Glomerular visceral epithelial cell (primary cell): ENCODE measurements around the gene SORCS3.

Source experiments
- DNase-seq: peaks from one replicate; pipeline ENCODE4 v3.0.0-alpha.2; 2016; ENCODE audit errors: extremely low spot score

Gene SORCS3

DNA sequence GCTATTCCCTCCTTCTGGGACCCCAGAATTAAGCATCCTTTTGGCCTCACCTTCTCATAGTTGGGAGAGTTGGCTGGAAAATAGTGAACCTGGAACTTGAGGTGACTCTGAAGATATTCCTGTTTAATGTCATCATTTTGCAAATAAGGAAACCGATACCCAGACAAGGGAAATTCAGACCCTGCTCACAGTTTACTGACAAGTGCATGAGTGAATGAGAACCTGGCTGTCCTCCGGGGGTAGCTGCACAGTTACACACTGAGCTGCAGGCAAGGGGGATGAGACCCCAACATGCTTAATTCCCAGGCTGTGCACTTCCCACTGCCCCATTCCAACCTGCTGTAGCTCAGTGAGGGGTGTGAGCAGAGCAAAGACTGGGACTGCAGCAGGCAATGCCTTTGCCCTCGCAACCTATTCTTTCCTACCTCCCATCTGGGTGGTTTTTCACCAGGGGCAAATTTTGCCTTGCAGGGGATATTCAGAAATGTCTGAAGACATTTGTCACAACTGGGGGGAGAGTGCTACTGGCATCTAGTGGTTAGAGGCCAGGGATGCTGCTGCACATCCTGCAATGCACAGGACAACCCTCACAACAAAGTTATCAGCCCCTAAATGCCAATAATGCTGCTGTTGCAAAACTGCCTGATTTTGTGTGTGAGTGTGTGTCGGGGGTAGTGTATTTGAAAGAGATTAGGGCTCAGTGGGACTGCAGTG lies 136.2 kb downstream of the SORCS3 start:
- no peak for DNase-seq

DNA sequence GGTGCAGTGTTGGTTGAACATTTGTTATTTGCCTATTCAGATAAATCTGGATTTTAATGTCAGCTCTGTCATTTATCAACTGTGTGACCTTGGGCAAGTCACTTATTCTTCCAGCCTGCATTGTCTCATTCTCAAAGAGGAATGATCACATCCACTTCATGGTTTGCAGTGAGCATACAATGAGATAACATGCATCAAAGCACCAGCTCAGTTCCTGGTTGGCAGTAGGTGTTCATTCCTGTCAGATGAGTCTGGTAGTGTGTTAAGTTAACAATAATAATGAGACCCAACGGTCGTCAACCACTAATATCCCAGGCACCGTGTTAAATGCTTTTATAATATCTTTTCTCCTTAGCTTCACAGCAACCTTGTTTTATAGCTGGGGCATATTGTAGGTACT lies 137.3 kb downstream of the SORCS3 start:
- DNase-seq = no peak

DNA sequence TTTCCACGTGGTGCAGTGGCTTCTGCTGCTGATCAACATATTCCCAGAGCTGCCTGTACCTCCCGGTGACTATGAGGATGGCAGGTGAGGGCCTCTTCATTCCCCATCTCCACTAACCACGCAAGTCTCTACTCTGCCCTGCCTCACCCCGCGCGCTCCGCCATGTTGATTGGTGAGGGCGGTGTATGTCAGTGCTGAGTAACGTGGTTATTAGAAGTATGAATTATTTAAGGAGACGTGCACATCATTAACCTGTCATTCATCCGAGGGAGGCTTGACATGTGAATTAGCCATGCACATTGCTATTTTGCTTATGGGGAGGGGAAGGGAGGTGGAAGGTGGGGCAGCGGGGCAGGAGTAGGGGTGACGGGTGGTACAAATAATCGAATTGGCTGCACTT lies 138.6 kb downstream of the SORCS3 start:
- no peak for DNase-seq

DNA sequence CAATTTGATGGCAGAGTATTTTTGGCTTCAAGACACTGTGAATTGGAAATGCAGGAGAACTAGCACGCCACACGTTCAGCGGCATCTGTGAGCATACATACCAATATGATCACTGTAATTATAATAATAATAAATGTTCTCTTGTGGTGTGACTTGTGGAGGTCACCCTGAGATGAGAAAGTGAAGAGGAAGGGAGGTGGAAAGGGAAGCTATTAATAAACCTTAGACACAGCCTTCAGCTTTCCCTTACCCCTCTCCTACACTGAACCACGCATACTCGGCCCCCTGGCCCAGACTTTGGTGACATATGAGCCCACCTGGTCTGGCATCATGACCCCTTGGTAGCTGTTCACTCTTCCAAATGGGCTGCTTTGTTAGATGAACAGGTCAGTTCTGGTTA lies 139.1 kb downstream of the SORCS3 start:
- DNase-seq = no peak

DNA sequence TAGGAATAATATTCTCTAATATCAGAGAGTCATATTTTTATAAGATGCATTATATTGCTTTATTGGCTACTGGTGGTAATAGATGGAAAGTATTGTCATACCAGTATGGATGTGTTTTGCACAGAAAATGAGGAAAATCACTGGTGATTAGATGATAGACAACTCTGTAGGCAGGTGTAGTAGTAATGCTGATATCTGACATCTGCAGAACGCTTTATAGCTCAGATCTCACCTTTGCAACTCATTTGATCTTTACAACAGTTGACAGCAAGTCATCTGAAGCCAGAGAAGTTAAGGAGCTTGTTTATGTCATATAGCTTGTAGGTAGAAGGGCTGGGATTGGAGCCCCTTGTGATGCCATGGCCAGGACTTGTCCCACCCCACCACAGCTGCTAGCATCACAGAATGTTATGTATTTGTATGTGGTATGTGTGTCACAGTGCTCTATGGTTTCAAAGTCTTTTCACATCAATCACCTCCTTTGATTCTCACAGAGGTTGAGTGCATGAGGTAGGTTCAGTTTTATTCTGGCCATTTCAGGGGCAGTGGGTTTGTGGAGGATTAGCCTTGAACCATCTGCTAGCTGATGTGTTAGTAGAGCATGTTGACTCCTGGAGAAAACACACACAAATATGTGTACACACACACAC lies 140.0 kb downstream of the SORCS3 start:
- DNase-seq = no peak

DNA sequence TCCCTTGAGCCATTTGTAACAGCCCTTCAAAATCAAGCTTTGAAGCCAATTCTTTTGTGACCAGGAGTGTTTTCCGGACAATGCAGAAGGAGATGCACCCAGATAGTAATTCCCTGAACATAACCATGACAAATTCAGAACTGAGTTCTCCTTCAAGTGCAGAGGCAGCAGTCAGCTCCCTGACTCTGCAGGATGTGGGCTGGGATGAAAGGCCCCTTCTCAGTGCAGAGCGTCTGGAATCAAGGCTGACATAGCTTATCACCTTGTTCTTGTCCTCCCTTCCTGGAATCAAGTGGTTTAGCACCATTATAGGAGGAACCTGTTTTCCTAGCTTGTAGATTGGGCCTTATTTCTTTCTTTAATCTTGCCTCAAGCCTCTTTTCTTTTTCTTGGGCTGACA lies 143.4 kb downstream of the SORCS3 start:
- no peak for DNase-seq

DNA sequence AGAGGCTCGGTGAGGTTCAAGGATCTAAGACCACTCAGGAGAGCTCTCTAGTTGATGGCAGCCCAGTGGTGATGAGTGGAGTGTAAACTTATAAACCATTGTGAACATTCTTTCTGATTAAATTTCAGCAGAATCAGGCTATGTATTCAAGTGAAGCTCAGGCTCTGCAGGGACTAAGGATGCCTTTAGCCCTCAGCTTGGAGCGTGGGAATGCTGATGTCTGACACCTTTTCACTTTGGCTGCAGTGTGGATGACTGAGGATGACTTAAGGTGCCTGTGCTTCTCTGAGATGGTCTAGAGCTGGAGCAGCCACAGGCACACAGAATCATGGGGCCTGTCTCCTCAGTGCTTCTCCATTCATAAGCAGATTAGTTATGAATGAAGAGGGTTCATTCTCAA lies 150.4 kb downstream of the SORCS3 start:
- no peak for DNase-seq

DNA sequence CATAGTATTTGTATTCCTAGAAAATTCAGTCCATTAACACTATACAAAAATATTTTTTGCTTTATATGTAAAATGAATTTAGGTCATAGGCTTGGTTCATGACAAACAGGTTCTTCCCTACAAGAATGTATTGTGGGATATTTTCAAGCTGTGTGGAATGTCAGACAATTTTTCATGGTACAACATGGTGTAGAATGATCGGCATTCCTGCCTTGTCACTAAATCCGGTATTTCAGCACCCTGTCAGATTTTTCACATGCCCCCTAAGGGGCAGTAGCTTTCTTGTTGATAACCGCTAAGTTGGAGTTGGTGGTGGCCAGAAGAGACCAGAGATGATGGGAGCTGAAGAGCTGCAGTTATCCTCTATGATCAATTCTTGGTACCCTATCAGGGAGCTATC lies 154.3 kb downstream of the SORCS3 start:
- no peak for DNase-seq

DNA sequence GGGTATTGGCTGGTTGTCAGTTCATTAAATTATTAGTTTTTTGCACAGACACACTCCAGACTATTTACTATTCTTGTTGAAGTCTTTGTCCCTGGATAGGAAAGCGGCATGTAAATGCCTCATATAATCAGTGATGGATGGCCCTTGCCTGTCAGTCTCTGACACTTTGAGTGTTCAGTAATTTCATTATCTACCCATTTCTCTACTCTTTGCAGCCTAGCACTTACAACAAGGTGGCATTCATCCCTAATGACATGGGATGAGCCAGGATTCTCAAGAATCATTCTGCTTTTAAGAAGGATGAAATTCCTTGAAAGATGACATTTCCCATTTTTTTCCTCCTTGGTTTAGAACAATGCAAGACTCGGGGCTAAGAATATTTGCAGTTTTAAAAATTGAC lies 155.7 kb downstream of the SORCS3 start:
- no peak for DNase-seq

DNA sequence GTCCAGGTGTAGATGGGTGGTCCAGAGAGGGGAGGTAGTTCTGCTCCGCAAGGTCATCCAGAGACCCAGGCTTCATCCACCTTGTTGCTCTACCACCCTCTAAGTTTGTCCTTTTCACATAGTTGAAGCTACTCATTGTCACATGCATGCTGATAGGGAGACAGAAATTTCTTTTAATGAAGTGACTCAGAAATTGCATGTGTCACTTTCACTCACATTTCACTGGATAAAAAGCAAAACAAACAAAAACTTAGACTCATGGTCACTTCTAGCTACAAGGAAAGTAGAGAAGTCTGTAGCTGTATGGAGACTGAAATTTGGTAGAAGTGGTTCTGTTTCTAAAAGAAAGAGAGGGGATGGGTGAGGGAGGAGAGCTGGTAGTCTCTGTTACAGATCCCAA lies 161.9 kb downstream of the SORCS3 start:
- no peak for DNase-seq

DNA sequence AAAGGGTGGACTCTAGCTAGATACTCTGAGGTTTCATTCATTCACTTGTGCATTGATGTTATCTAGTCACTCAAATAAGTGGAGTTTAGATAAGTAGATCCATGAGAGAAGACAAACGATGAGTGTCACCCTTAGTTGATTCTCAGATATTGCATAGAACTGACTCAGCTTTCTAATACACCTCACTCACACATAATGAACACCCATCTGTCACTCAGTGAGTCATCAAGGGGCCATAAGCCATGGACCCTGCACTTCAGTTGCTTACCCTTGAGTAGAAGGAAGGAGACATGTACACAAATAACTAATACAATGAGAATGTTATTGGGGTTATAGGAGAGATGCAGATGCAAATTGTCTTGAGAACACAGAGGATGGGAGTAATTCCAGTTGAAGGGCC lies 163.8 kb downstream of the SORCS3 start:
- DNase-seq = no peak

DNA sequence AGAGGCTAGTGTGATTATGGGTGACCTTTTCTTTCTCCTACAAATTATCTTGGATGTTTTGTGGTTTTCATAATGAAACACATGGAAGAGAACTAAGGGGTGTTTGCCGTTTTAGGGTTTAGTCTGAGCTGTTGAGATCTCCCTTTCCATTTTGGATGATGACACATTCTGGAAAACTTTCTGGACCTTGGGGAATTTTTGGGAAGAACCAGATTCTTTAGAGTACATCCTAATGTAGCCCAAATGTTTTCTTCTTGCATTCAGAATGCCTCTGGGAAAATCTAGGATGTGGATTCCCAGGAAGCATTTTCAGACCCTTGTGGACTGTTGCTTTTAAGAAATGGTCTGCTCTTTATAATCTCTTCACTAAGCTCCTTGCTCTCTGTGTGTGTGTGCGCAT lies 165.7 kb downstream of the SORCS3 start:
- DNase-seq = no peak

DNA sequence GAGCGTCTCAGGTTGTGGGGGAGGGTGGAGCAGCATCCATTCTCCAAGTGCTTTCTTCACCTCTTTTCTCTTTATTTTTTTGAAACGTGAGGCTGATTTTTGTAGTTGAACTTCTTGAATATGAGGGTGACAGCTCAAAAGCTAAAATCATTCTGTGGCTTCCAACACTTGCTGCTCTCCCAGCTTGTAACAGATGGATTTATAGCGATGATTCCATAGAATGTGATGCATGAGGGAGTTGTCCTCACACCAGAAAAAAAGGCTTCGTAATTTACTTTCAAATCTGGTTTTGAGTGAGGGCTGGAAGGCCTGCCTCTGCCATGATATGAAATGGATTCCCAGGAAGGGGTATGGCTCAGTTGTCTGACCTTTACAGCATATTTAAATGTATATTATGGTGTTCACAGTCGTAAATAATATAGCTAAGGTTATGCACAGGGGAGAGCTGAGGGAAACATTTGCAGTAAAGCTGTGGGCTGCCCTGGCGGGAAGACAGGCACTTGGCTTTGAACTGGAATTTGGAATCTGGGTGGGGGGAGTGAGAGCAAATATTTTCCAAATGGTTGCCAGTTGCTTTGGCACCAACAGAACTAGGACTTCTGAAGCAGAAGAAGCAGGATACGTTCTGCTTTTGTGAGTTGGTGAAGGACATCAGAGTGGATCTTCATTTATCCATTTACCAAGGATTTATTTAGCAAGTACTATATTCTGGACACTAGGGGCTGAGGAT lies 166.7 kb downstream of the SORCS3 start:
- no peak for DNase-seq

DNA sequence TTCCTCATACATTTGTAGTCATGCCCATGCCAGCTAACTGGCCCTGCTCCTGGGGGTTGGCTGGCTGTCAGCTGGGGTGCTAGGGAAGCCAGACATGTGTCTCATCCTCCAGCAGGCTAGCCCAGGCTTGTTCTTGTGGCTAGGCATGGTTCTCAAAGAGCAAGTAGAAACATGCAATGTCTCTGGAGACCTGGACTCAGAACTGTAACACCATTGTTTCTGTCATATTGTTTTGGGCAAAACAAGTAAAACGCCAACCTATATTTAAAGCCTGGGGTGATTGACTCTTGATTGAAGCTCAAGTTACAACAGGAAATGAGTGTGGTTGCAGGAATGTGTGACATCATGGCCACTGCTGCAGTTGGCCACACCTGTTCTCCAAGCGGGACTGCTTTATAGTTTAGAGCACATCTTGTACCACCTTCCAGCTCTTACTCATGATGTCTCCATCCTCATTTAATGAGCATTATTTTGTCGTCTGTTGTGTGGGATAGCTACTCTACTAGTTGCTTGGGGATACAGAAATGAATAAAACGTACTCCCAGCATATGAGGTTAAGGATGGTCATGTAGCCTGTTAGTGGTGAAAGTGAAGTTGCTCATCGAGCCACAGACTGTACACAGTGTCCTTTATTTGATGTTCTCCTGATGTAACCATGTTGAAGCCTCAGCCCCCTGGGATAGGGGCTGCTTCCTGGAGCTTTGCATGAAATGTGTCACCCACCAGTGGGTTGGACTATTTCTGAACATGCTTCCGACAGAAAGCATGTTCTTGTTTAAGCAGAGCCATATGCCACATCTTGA lies 168.4 kb downstream of the SORCS3 start:
- DNase-seq = peak; percentile 71

DNA sequence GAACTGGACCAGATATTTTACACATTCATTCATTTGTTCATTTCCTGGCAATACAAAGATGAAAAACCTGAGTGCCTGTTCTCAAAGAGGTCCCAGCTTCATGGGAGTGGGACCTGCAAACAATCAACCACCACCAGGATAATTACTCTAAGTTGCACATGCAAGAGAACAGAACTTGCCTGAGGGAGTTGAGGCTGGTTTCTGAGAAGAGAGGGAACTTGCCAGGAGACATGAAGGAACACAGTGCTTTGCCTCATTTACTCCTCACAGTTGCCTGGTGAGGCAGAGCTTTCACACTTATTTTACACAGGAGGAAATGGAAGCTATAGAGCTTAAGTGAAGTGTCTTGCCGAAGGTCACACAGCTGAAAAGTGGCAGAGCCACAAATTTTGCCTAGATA lies 170.1 kb downstream of the SORCS3 start:
- DNase-seq = no peak

DNA sequence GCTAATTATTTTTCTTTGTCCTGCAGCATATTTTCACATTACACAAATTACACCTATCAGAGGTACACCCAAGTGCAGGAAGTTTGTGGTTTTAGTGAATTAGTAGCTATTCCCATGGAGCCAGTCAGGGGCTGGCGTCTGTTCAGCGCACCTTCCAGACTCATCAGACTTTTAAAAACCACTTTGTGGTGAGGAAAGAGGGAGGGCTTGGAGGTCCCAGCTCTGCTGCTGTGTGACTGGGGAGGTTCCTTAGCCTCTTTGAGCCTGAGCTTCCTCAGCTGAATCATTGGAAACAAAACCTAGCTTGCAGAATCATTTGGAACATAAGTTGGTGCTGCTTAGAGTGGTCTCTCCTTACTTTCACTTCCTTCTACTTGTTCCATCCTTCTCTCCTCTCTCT lies 175.4 kb downstream of the SORCS3 start:
- DNase-seq = peak; percentile 69

DNA sequence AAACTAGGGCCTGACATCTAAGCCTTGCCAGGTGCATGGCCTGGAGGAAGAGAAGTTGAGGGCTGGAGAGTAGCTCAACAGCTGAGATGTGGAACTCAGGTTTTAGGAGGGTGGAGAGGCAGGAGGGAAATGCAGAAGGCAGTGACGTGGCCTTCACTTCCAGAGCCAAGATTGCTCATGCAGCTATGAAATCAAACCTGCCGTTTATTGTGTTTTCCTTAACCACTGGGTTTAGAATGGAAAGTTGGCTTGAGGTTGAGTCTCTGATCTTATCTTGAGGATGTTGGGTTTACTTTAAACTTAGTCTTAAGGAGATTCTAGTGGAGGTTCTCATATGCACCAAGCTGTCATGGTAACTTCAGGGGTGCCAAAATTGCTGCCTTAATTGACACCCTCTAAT lies 178.6 kb downstream of the SORCS3 start:
- no peak for DNase-seq

DNA sequence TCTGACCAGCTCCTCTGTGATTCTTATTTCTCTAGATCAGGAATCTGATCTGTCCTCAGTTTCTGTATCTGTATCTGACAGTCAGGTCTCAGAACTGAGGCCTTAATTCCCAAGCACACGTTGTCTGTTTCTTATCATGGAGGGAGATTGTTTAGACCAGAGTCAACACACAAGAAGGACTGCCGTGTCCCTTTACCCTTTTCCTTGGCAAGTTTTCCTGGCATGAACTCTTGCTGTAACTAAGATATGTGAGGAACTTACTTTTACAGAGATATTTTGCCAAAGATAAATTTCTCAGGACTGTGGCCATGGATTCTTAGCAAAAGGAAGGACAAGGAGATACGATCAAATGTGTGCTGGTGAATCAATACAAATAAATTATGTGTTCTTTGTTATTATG lies 181.0 kb downstream of the SORCS3 start:
- DNase-seq = no peak

DNA sequence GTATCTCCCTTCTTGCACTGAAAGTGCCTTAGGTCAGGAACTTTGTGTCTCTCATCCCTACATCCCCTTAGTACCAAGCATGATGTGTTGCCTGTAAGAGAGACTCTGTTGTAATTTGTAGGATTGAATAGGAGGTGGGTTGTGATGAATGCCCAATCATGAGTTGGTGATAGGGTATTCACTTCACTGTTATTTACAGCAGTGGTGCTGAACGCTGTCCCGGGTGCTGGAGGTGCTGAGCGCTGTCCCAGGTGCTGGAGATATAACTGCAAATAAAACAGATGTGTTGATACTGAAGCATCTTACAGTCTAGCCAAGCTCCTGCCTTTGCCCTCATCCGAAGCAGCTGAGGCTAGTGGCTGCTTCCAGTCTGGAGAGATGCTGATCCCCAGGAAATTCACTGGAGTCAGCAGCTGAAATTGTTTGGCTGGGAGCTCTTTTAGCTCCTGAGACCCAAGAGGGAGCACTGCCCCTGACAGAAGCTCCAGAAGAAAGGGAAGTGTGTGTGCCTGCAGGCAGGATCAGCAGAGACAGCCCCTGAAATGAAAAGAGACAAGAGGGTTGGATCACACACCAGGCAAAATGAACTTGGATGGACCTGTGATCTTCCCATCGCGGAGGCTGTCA lies 183.4 kb downstream of the SORCS3 start:
- peak; percentile 37 for DNase-seq

DNA sequence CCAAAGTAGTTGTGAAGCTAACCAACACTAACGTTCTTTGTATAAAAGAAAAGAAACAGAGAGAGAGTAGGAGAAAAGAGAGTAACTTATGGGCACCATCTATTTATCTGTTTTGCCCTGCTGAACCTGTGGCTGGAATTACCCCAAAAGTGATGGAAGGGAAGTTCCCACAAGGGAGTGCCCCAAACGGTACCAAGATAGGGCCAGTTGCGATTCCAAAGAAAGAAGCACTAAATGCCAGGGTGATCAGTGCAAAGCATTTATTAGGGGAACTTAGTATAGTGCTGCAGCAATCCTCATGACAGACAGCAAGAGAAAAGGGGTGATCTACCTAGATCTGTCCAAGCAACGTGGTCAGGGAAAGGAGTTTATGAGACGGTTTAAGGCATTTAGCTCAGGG lies 190.2 kb downstream of the SORCS3 start:
- DNase-seq = no peak

DNA sequence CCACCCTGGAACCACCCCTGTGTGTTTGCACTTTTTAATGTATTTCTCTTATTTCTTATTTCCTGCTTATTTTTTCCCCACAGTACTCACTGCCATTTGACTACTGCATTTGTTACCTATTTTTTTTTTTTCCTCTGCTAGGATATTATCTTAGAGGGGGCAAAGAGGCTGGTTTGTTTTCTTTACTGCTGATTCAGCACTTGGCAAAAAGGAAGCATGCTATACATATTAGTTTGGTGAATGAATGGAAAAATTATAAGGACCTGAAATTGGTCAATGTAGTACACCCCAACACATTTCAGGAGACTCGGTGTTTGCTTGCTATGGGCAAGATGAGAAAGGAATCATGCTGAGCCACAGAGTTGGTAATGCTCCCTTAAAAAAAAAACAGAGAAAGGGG lies 193.5 kb downstream of the SORCS3 start:
- no peak for DNase-seq

DNA sequence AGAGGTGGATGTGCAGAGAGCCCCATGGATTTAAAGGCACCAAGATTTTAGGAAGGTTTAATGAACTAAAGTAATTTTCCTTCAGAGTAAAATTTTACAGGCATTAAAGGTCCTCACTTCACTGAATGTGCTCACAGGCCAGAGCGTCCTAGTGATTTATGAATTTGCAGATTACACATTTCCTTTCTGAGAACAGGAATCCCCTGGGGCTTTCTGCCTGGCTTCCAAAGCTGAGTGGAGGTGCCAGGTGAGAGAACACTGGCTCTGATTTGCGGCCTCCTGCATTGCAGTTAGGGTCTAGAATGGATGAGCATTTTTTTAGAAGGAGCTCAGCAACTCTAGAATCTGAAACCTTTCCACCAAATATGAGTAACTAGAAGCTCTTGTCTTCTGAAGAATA lies 194.3 kb downstream of the SORCS3 start:
- DNase-seq = no peak
